Measurements from ENCODE around the gene RAD52.

DNA sequence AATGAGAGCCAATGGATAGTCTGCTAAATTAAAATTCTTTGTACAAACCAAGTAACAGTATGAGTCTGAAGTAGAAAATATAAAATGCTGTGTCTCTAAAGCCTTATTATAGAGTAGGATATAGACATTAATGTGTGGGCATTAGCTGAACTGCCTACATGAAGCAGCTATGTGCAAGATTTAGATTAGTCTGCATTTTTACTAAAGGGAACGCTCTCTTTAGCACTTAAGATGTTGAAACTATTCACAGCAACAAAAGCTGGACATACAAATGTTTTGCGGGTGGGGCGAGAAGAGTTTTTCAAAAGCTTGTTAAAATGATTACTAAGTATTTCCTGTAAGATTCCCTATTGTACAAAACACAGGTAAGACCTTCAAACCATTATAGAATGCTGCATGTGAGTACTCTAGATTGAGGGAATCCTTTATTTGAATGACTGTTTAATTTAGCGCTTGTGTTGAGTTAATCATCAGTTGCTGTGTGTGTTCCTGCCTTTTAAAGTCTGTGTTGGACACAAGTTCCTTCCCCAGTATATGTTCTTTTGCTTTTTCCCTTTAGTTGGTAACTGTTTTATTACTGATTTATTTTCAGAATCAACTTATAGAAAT, 87.1 kb downstream of the RAD52 start:
- TF ChIP-seq, protein P1, sequence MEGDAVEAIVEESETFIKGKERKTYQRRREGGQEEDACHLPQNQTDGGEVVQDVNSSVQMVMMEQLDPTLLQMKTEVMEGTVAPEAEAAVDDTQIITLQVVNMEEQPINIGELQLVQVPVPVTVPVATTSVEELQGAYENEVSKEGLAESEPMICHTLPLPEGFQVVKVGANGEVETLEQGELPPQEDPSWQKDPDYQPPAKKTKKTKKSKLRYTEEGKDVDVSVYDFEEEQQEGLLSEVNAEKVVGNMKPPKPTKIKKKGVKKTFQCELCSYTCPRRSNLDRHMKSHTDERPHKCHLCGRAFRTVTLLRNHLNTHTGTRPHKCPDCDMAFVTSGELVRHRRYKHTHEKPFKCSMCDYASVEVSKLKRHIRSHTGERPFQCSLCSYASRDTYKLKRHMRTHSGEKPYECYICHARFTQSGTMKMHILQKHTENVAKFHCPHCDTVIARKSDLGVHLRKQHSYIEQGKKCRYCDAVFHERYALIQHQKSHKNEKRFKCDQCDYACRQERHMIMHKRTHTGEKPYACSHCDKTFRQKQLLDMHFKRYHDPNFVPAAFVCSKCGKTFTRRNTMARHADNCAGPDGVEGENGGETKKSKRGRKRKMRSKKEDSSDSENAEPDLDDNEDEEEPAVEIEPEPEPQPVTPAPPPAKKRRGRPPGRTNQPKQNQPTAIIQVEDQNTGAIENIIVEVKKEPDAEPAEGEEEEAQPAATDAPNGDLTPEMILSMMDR (IDR thresholded peaks at IDR 0.05), result no peak
- no peak for TF ChIP-seq EZH2 (IDR thresholded peaks at IDR 0.05; ENCODE audit: borderline replicate concordance, insufficient read depth, low read depth, low read length, poor library complexity, severe bottlenecking)
